Adrenal gland (tissue), 5 donors: ENCODE measurements around the gene KLHL2.
"Not testable (repeated sequence)": the region's sequence is repeated elsewhere in the genome, so short reads cannot be mapped to it uniquely, and the experiment has no call there.

Experiments
- CTCF ChIP-seq, 6 experiments: fragments of 450-650 bp in 4 of 6; fragments of 200-600 bp in 2 of 6; sonication (generic) in 1 of 6; IDR thresholded peaks; 1 replicate in 5 of 6; 2 replicates in 1 of 6; pipeline versions ENCODE4 v1.5.1 to v1.8.0; 2016 to 2021; ENCODE audit warnings: antibody characterized with exemption in 6 of 6, mild to moderate bottlenecking in 2 of 6, moderate library complexity in 1 of 6
- POLR2A ChIP-seq, 2 donors: fragments of 450-650 bp; IDR thresholded peaks; one replicate each; pipeline ENCODE4 v1.6.1; 2017; ENCODE audit warnings: antibody characterized with exemption in 2 of 2, mild to moderate bottlenecking in 2 of 2, moderate library complexity in 1 of 2
- donor health status: DM: no; HTN: no; CAD: no.

- TF ChIP-seq POLR2A, CTCF (IDR thresholded peaks at IDR 0.05): not testable (repeated sequence)
Observed at GRCh38 chr4:165236852-165237251, 29.5 kb downstream of the KLHL2 start.
